ENCODE results near the gene HBS1L.

Gene HBS1L

DNA sequence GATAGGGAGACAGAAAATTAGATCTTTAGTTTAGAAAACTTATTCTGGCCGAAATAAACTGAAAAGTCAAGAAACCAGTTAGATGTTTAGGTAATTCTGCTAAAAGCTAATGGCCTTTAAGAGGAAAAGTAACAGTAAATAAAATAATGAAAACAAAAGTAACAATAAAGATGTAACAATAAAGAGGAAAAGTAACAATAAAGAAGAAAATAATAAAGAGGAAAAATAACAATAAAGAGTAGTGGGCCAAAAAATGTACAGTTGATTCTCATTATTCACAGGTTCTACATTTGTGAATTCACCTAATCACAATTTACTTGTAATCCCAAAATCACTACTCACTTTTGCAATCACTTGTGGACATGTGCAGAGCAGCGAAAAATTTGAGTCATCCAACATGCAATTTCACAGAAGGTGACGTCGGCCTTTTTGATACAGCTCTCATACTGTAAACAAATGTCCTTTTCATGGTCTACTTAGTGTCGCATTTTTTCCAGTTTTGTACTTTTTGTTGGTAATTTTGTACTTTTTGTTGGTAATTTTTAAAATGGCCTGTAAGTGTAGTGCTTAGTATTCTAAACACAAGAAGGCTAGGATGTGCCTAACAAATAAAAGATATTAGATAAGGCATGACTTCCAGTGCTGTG, 24.0 kb downstream of the HBS1L start:
- no peaks in the 10 kb centered on the region for H3K27me3 Mint-ChIP-seq
- H3K4me1 Mint-ChIP-seq, result peaks cover 32% of the 10 kb centered on the region
- peaks cover 54% of the 10 kb centered on the region for H3K36me3 Mint-ChIP-seq
- ATAC-seq, result no peak
- no peaks in the 10 kb centered on the region for H3K9me3 Mint-ChIP-seq
- peak overlapping the region; percentile 33 for H3K27ac Mint-ChIP-seq
- H3K4me3 Mint-ChIP-seq, result no peak overlapping the region

DNA sequence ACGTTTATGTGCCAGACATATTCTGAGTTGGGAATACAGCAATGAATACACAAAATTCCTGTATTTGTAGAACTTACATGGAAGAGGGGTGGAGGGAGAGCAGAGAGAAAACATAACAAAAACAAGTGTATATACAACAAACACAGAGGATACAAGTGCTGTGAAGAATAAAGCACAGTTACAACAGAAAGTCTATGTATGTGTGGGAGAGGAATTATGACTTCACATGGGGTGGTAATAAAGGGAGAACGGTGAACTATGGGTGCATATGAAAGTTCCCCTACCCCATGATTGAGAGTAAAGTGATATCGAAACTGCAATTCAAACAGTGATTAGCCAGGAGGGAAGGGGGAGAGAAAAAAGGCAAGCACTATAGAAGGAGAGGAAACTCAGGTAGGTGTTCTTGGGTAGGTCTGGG, 24.6 kb downstream of the HBS1L start:
- H3K9me3 Mint-ChIP-seq, result no peaks in the 10 kb centered on the region
- ATAC-seq, result peak; percentile 85
- H3K27ac Mint-ChIP-seq, result peak overlapping the region; percentile 33
- H3K36me3 Mint-ChIP-seq, result peaks cover 58% of the 10 kb centered on the region
- H3K4me1 Mint-ChIP-seq, result peaks cover 38% of the 10 kb centered on the region
- H3K4me3 Mint-ChIP-seq, result no peak overlapping the region
- H3K27me3 Mint-ChIP-seq, result no peaks in the 10 kb centered on the region

DNA sequence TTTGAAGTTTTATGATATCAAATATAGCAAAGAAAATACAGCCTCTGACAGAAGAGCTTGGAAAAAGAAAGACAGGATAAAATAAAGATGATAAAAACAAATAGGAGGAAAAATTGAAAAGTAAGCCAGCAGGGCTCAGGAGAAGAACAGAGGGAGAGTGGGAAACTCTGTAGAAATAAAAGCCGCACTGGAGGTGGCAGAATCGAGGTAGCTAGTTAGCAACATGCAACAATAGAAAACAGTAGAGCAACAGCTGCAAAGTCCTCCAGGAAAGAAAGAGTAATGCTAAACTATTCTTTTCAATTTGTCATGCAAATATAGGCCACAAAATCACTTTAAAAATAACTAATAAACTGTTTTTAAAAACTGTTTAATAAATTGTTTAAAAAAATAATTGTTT, 28.8 kb downstream of the HBS1L start:
- Mint-ChIP-seq H3K4me3 (no peak overlapping the region), H3K27ac (peak overlapping the region; percentile 59), H3K27me3 (no peaks in the 10 kb centered on the region), H3K9me3 (no peaks in the 10 kb centered on the region), H3K36me3 (peaks cover 40% of the 10 kb centered on the region), H3K4me1 (peaks cover 33% of the 10 kb centered on the region)
- ATAC-seq, result no peak

DNA sequence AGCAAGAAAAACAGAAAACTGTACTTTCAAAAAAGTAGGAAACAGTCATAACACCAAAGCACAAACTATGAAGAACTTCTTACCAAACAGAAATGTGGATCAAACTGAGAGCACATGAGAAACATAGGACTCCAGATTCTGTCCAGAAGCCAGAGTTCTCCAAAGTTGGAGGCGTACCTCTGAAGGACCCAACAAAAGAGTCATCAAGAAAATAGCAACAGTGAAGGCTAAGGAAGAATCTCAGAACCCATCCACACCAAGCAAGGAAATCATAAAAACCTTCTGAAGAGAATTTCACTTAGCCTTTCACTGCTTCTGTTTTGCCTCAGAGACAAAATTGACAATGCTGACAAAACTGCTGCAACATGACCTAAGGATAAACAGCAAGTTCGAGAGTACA, 29.4 kb downstream of the HBS1L start:
- H3K4me3 Mint-ChIP-seq, result no peak overlapping the region
- no peaks in the 10 kb centered on the region for H3K27me3 Mint-ChIP-seq
- peaks cover 28% of the 10 kb centered on the region for H3K4me1 Mint-ChIP-seq
- no peaks in the 10 kb centered on the region for H3K9me3 Mint-ChIP-seq
- H3K27ac Mint-ChIP-seq, result peak overlapping the region; percentile 59
- ATAC-seq, result no peak
- peaks cover 35% of the 10 kb centered on the region for H3K36me3 Mint-ChIP-seq

DNA sequence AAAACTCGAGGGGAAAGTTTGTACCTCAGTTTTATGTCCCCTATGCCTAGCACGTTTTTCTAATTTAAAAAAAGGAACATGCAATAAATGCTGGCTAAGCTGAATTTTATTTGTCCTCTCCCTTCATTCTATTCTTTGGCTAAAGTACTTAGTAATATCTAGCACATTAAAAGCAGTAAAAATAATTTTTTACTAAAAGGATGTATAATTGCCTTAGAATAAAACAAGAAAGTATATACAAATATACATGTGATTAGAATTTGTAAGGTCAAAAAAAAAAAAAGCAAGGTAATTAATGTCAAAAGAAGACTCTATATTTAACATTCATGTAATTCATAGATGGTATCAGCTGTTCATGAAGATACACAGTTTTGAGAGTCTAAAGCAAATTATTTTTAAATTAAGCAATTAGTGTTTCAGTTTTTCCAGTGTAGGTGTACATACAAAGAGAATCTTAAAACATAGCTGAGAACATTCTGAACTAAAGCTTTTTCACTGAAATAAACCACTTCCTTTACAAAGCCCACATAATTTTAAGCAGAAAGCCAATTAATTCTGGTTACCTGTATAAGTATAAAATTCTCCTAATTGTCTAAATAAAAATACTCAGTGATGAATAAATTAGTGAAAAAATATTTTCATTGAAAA, 32.4 kb downstream of the HBS1L start:
- ATAC-seq, result no peak
- peaks cover 18% of the 10 kb centered on the region for H3K4me1 Mint-ChIP-seq
- H3K27me3 Mint-ChIP-seq, result no peaks in the 10 kb centered on the region
- no peaks in the 10 kb centered on the region for H3K9me3 Mint-ChIP-seq
- H3K27ac Mint-ChIP-seq, result no peak overlapping the region
- H3K4me3 Mint-ChIP-seq, result no peak overlapping the region
- peaks cover 29% of the 10 kb centered on the region for H3K36me3 Mint-ChIP-seq

DNA sequence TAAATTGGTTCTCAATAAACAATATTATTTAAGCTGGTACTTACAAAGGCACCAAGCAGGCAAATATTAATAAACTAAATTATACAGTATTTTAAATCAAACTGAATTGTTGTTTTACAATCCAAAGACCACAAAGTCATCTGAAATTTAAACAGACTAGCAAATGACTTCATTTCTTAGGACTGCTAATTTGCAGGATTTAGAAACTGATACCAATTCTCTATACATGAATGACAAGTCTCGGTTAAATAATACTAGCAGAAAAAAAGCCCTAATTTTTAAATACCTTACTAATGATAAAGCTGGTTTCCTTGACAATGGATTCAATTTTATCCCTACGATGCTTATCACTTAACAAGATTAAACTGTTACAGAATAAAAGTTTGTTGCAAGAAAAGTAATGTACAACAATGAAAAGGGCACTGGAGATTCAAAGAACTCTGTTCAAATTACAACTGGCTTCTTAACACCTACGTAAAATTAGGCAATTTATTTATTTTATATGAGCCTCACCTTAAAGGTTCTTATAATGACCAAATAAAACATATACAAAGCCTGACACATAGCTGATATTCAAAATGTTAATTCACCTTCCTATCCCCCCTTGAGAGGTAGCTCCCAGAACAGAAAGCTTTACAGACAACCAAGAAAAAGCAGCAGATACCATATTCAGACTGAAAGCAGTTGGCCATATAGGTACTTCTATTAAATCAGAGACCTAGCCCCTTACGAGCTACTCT, 33.1 kb downstream of the HBS1L start:
- no peaks in the 10 kb centered on the region for H3K9me3 Mint-ChIP-seq
- no peaks in the 10 kb centered on the region for H3K27me3 Mint-ChIP-seq
- no peak for ATAC-seq
- H3K36me3 Mint-ChIP-seq, result peaks cover 27% of the 10 kb centered on the region
- peaks cover 18% of the 10 kb centered on the region for H3K4me1 Mint-ChIP-seq
- H3K27ac Mint-ChIP-seq, result no peak overlapping the region
- H3K4me3 Mint-ChIP-seq, result no peak overlapping the region

DNA sequence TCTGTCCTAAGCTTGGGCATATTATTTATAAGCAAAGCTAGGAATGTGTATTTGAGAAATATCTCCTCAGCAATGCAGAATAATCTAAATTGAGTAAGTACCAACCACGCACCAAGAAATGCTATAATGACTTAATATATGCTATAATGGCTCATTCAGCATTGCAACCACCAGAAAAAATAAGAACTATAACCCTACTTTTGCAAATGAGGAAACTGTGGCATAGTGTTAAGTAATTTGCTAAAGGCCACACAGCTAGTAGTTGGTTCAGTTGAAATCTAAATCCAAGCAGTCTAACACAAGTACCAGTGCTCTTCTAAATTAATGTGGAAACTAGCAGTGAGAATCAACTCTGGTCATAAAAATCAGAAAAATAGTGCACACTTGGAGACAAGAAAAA, 35.7 kb downstream of the HBS1L start:
- no peaks in the 10 kb centered on the region for H3K27me3 Mint-ChIP-seq
- peaks cover 20% of the 10 kb centered on the region for H3K4me1 Mint-ChIP-seq
- no peak overlapping the region for H3K27ac Mint-ChIP-seq
- peaks cover 26% of the 10 kb centered on the region for H3K36me3 Mint-ChIP-seq
- no peak for ATAC-seq
- no peak overlapping the region for H3K4me3 Mint-ChIP-seq
- no peaks in the 10 kb centered on the region for H3K9me3 Mint-ChIP-seq

DNA sequence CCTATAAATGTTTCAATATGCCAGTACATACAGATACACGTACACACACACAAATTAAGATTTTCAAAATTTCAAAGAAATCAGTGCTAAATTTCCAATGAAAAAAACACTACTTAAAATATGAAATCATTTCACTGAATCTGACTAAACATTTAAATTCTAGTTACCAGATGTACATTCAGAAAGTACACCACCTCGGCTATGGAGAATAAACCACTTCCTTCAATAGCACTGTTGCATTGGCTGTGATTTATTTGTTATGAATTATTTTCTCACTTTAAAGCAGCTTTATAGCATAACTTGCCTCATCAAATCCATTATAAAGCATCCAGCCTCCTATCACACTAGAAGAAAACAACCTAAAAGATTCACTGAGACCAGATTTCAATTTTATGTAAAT, 36.6 kb downstream of the HBS1L start:
- H3K4me1 Mint-ChIP-seq, result peaks cover 29% of the 10 kb centered on the region
- H3K36me3 Mint-ChIP-seq, result peaks cover 25% of the 10 kb centered on the region
- H3K27ac Mint-ChIP-seq, result no peak overlapping the region
- H3K4me3 Mint-ChIP-seq, result no peak overlapping the region
- H3K9me3 Mint-ChIP-seq, result no peaks in the 10 kb centered on the region
- ATAC-seq, result no peak
- no peaks in the 10 kb centered on the region for H3K27me3 Mint-ChIP-seq

DNA sequence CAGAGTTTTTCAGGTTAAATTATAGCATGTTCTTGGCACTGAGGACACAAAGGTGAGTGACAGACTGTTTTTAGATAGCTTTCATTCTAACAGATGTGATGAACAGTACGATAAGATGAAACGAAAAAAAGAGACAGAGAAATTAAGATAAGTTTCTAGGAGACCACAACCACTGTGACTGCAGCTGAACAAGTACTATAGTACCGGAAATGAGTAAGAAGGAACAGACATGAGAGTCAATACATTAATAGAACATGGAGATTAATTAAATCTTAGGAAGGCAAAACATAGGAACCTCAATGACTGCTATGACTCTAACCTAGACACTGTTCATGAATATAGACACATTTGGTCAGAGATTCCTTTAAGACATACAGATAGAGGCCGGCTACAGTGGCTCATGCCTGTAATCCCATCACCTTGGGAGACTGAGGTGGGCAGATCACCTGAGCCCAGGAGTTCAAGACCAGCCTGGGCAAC, 40.2 kb downstream of the HBS1L start:
- no peaks in the 10 kb centered on the region for H3K27me3 Mint-ChIP-seq
- H3K4me1 Mint-ChIP-seq, result peaks cover 33% of the 10 kb centered on the region
- ATAC-seq, result peak; percentile 60
- H3K36me3 Mint-ChIP-seq, result peaks cover 41% of the 10 kb centered on the region
- H3K4me3 Mint-ChIP-seq, result no peak overlapping the region
- no peaks in the 10 kb centered on the region for H3K9me3 Mint-ChIP-seq
- H3K27ac Mint-ChIP-seq, result peak overlapping the region; percentile 69

DNA sequence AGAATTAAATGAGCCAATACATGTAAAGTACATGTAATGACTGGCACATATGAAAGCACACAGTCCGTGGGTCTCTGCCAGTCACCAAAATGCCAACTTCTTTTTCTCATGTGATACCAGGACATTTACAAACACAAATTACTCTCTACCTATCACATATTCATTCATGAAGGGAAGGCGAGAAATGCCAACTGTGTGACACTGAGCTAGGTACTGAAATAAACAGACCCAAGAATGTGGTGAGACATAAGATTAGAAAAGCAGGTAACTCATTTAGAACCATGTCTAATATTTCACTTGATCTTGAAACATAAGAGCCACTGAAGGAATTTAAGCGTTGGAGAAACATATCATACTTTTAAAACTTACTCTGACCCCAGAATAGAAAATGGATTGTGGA, 41.4 kb downstream of the HBS1L start:
- ATAC-seq, result no peak
- H3K36me3 Mint-ChIP-seq, result peaks cover 40% of the 10 kb centered on the region
- no peaks in the 10 kb centered on the region for H3K27me3 Mint-ChIP-seq
- no peaks in the 10 kb centered on the region for H3K9me3 Mint-ChIP-seq
- H3K4me3 Mint-ChIP-seq, result no peak overlapping the region
- H3K4me1 Mint-ChIP-seq, result peaks cover 37% of the 10 kb centered on the region
- H3K27ac Mint-ChIP-seq, result peak overlapping the region; percentile 69

DNA sequence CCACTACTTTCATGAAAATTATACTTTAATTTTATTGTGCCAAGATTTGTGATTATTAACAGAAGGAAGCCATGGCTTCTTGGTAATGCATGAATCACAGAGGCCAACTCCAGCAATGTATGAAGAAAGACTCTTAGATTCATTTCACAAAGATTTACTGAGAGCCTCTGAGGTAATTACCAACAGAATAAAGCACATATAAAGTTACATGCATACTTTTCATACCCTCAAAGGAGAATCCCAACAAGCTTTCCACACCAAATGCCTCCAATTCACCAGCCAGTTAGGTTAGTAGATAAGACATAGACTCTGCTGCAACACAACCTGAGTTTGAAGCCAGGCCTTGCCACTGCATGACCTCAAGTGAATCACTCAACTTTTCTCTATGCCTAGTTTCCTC, 41.9 kb downstream of the HBS1L start:
- Mint-ChIP-seq H3K4me1 (peaks cover 41% of the 10 kb centered on the region), H3K36me3 (peaks cover 45% of the 10 kb centered on the region), H3K27ac (peak overlapping the region; percentile 69), H3K4me3 (no peak overlapping the region), H3K27me3 (no peaks in the 10 kb centered on the region), H3K9me3 (no peaks in the 10 kb centered on the region)
- no peak for ATAC-seq

DNA sequence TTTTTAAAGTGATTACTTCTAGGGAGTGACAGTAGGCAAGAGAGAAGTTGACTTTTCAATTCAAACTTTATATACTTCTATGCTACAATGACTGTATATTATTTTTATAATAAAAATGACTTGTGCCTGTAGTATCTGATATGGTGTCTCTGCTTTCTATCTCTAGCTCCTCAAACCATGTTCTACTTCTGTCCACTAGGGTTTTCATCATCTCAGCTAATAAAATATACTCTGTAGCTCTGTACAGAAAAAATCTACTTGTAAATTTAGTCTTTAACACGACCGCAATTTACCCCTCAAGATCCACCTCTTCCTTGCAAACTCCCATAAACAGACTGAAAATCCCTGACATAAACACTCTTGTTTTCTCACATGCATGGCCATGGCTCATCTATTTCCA, 42.3 kb downstream of the HBS1L start:
- Mint-ChIP-seq H3K27me3 (no peaks in the 10 kb centered on the region), H3K4me1 (peaks cover 46% of the 10 kb centered on the region), H3K9me3 (no peaks in the 10 kb centered on the region), H3K36me3 (peaks cover 47% of the 10 kb centered on the region), H3K4me3 (no peak overlapping the region), H3K27ac (no peak overlapping the region)
- no peak for ATAC-seq

DNA sequence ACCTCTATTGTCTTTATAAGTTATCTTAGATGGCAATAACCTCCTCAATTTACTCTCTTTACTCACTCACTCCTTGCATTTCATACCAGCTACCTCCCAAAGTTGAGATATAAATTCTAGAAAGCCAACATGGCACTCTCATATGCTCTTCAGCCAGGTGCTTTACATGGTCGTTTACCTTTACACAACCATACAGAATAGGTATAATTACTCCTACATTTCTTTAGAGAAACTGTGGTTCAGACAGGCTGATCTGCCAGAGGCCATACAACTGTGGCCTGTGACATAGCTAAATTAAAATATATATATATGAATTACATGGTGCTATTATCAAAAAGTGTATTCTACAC, 45.7 kb downstream of the HBS1L start:
- Mint-ChIP-seq H3K27me3 (no peaks in the 10 kb centered on the region), H3K36me3 (peaks cover 32% of the 10 kb centered on the region), H3K4me1 (peaks cover 32% of the 10 kb centered on the region), H3K9me3 (no peaks in the 10 kb centered on the region), H3K4me3 (no peak overlapping the region), H3K27ac (peak overlapping the region; percentile 74)
- ATAC-seq, result no peak

DNA sequence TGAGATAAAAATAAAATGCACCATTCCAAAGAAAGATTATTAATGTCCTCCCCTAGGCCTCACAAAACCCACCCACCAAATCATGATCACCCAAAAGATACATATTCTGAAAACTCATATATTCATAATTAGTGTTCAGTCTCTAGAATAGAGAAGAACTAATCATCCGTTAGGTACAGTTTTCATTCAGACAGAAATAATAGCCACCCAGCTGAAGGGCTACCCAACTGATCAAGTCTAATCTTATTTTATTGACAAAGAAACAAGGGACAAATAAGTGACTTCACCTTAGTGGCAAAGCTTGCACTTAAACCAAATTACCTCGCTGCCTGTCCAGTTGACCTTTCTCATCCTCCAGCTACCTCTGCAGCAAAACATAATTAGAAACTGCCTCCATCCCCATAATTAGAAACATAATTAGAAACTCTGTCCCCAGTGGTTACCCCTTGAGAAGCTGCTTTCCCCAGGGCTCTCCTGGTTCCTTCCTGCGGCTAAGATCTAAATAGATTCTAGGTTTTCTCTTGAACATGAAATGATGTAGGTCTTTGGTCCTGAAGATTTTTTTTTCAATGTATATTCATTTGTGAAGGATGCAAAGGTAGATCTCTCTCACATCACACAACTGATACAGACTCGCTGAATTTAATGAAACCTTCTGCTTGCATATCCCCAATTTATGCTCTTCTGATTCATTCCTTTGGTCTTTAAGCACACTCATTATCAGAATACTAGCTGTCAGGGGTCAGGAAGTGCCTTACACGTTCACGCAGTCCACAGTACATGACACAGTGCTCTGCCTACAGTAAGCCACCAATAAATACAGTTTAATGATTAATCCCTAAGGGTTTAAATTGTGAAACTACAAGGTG, 46.3 kb downstream of the HBS1L start:
- Mint-ChIP-seq H3K4me3 (peak overlapping the region; percentile 42), H3K9me3 (no peaks in the 10 kb centered on the region), H3K27ac (peak overlapping the region; percentile 74), H3K36me3 (peaks cover 32% of the 10 kb centered on the region), H3K4me1 (peaks cover 27% of the 10 kb centered on the region), H3K27me3 (no peaks in the 10 kb centered on the region)
- ATAC-seq, result peak; percentile 88

DNA sequence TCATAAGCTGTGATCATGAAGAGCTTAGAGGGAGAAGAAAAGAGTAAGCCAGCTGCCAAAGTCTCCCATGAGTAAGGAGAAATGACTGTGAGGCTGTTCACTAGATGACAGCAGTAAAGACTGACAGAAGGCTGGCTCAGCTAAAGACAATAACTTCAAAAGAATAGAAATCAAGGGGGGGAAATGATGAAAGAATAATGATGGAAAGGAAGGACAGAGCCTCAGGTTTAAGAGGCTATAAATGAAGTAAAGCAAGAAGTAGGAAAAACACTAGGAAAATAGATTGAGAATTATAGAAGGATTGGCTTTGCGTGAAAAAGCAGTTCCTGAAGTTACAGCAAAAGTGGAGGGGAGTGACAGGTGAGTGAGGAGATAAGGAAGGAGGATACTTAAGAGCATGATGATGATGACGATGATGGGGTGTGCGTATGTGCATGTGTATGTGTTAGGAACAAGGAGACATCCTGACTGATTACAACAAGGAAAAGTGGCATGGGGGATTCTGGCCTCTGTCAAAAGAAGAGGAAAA, 48.2 kb downstream of the HBS1L start:
- no peaks in the 10 kb centered on the region for H3K27me3 Mint-ChIP-seq
- no peak overlapping the region for H3K27ac Mint-ChIP-seq
- H3K4me3 Mint-ChIP-seq, result no peak overlapping the region
- H3K4me1 Mint-ChIP-seq, result peaks cover 25% of the 10 kb centered on the region
- H3K9me3 Mint-ChIP-seq, result no peaks in the 10 kb centered on the region
- H3K36me3 Mint-ChIP-seq, result peaks cover 21% of the 10 kb centered on the region
- ATAC-seq, result no peak

Data from stimulated activated memory B cell treated with anti-CD40 and anti-IgM and Interleukin-4, amounts not matched to agents 10 μg/mL and 1 μg/mL and 100 μg/mL, for 72 hours (primary cell).